Activated naive CD4-positive, alpha-beta T cell treated with anti-CD3 and anti-CD28 coated beads, Interleukin-2, amount 50 U/mL, for 72 hours (primary cell): Measurements from ENCODE around the gene ABLIM1. TPM values are rescaled to one million over a fixed set of nuclear protein-coding genes. Genes with fewer than 3 reads are reported as not detected.

Source experiments
- ATAC-seq, 2 donors: fragments of 150-1000 bp; cut with Tn5 transposase; 2 replicates each; pipeline ENCODE4 v1.10.0; 2021; ENCODE audit warnings: mild to moderate bottlenecking in 2 of 2, moderate library complexity in 2 of 2
- DNase-seq, 2 donors: peaks; one replicate each; pipeline ENCODE4 v3.0.0; 2021 to 2022; ENCODE audit warnings: low spot score in 2 of 2
- H3K27ac Mint-ChIP-seq, 2 donors: one replicate each; pipeline ENCODE4 v1.8.0; 2022; ENCODE audit warnings: mild to moderate bottlenecking in 2 of 2, mixed read lengths in 2 of 2
- H3K36me3 Mint-ChIP-seq, 2 donors: one replicate each; pipeline ENCODE4 v1.8.0; 2022; ENCODE audit warnings: mixed read lengths in 2 of 2
- H3K9me3 Mint-ChIP-seq, 2 donors: one replicate each; pipeline ENCODE4 v1.8.0; 2022; ENCODE audit warnings: mixed read lengths in 2 of 2
- total RNA-seq, 2 donors: library from RNA; stranded (reverse); gene quantifications; one replicate each; pipeline ENCODE4 v1.2.3, GENCODE V29; 2022

Gene ABLIM1
- total RNA-seq, 2 donors from 2014 or later = 155 to 190 TPM

GRCh38 chr10:114391599-114391998 lies 266.5 kb downstream of the ABLIM1 start:
- peaks cover 0 to 8% of the 10 kb centered on the region in 2 donors for H3K9me3 Mint-ChIP-seq
- H3K36me3 Mint-ChIP-seq = no peaks in the 10 kb centered on the region
- no peak for DNase-seq
- no peak for ATAC-seq
- H3K27ac Mint-ChIP-seq = no peak overlapping the region

- Mint-ChIP-seq H3K9me3 (peaks cover 0 to 8% of the 10 kb centered on the region in 2 donors), H3K27ac (no peak overlapping the region), H3K36me3 (no peaks in the 10 kb centered on the region)
- ATAC-seq = no peak
- DNase-seq = no peak
Observed at GRCh38 chr10:114389426-114389825, 268.6 kb downstream of the ABLIM1 start.

- ATAC-seq = peak; percentile 83 to 86
- DNase-seq = peak in 1 of 2 donors; percentile 22
- peaks cover 0 to 8% of the 10 kb centered on the region in 2 donors for H3K9me3 Mint-ChIP-seq
- no peaks in the 10 kb centered on the region for H3K36me3 Mint-ChIP-seq
- no peak overlapping the region for H3K27ac Mint-ChIP-seq
Observed at GRCh38 chr10:114388275-114388674, 269.8 kb downstream of the ABLIM1 start.

GRCh38 chr10:114387784-114388183 lies 270.3 kb downstream of the ABLIM1 start:
- ATAC-seq (no peak), DNase-seq (no peak)
- Mint-ChIP-seq H3K9me3 (peaks cover 0 to 8% of the 10 kb centered on the region in 2 donors), H3K27ac (no peak overlapping the region), H3K36me3 (no peaks in the 10 kb centered on the region)

- no peak for DNase-seq
- no peaks in the 10 kb centered on the region for H3K36me3 Mint-ChIP-seq
- no peak for ATAC-seq
- H3K27ac Mint-ChIP-seq = no peak overlapping the region
- H3K9me3 Mint-ChIP-seq = peaks cover 0 to 8% of the 10 kb centered on the region in 2 donors
Observed at GRCh38 chr10:114386452-114386851, 271.6 kb downstream of the ABLIM1 start.

- DNase-seq (no peak), ATAC-seq (no peak)
- no peak overlapping the region for H3K27ac Mint-ChIP-seq
- H3K36me3 Mint-ChIP-seq = no peaks in the 10 kb centered on the region
- peaks cover 0 to 8% of the 10 kb centered on the region in 2 donors for H3K9me3 Mint-ChIP-seq
Observed at GRCh38 chr10:114385557-114385956, 272.5 kb downstream of the ABLIM1 start.

- Mint-ChIP-seq H3K27ac (no peak overlapping the region), H3K36me3 (no peaks in the 10 kb centered on the region), H3K9me3 (peaks cover 0 to 8% of the 10 kb centered on the region in 2 donors)
- DNase-seq (no peak), ATAC-seq (no peak)
Observed at GRCh38 chr10:114384601-114385000, 273.5 kb downstream of the ABLIM1 start.

GRCh38 chr10:114384181-114384580 lies 273.9 kb downstream of the ABLIM1 start:
- Mint-ChIP-seq H3K27ac (no peak overlapping the region), H3K36me3 (no peaks in the 10 kb centered on the region), H3K9me3 (peaks cover 0 to 8% of the 10 kb centered on the region in 2 donors)
- DNase-seq = no peak
- ATAC-seq = no peak

Other genes starting within 250 kb of the ABLIM1 start
- gene FHIP2A, start 163.5 kb upstream of the ABLIM1 start, total RNA-seq = 10 to 100 TPM; 14.3 to 21.6 TPM